ENCODE measurements around the gene FAM174C. TPM values are rescaled to one million over a fixed set of nuclear protein-coding genes. Genes with fewer than 3 reads are reported as not detected.

Gene FAM174C
- polyA plus RNA-seq: 18.5 to 30.1 TPM (median 27.6 TPM) in 3 replicates
- 16.5 TPM for polyA plus RNA-seq (2011; ENCODE audit: low read depth)
- 23.5 and 65.8 TPM in 2 replicates for polyA plus RNA-seq (2011; cell fraction: cytosol; rRNA removed)
- 16.3 and 21.3 TPM in 2 replicates for polyA plus RNA-seq (2011; cell fraction: nucleus; rRNA removed)
- 45.3 and 60.9 TPM in 2 replicates for polyA plus RNA-seq (2012; ENCODE audit: low replicate concordance)
- polyA minus RNA-seq: 7.1 to 15.1 TPM (median 8.0 TPM) in 3 replicates
- 49.3 TPM for polyA minus RNA-seq (2011; cell fraction: cytosol; rRNA and poly(A)+ RNA removed)
- 3.1 and 5.0 TPM in 2 replicates for polyA minus RNA-seq (2011; cell fraction: nucleus; rRNA and poly(A)+ RNA removed)

GRCh38 chr19:1275260-1275975 is at the start of gene FAM174C:
TSS of gene FAM174C (plus strand) at chr19:1275530. CDS start at chr19:1275550, 20 bp downstream.
- peaks cover 40% of the 10 kb centered on the region for H3K4me1 ChIP-seq (ENCODE audit: control insufficient read depth, extremely low read depth, insufficient read depth, low read length)
- H2AFZ ChIP-seq (ENCODE audit: control insufficient read depth, low read length): peak within 1 kb of the TSS; percentile 53
- no peaks in the 10 kb centered on the region for H3K9me3 ChIP-seq (ENCODE audit: control insufficient read depth, low read depth, low read length)
- DNase-seq (ENCODE audit: low read depth, low spot score) (no peak), FAIRE-seq (peak; percentile 26)
- H3K27ac ChIP-seq (ENCODE audit: control insufficient read depth, insufficient read depth, low read length): peak within 1 kb of the TSS; percentile 90
- H3K9me1 ChIP-seq (ENCODE audit: control insufficient read depth, extremely low read depth, insufficient read depth, low read length): no peaks in the 10 kb centered on the region
- H3K4me2 ChIP-seq (ENCODE audit: control insufficient read depth, extremely low read depth, insufficient read depth, low read depth, low read length): peak within 1 kb of the TSS; percentile 94
- no peaks in the 10 kb centered on the region for H3K27me3 ChIP-seq (ENCODE audit: control insufficient read depth, extremely low read depth, insufficient read depth, low read length)
- H3K4me3 ChIP-seq (ENCODE audit: control insufficient read depth in 2 of 3, extremely low read depth in 1 of 3, insufficient read depth in 2 of 3, low read depth in 1 of 3, low read length in 3 of 3): peak within 1 kb of the TSS; percentile 69 to 84 (median 80)
- H4K20me1 ChIP-seq (ENCODE audit: control insufficient read depth, extremely low read depth, insufficient read depth, low read length): peaks cover 10% of the 10 kb centered on the region
- peak in 1 of 3 experiments; percentile 6 for TF ChIP-seq CTCF (optimal IDR thresholded peaks at IDR 0.05 in 1 of 3, IDR thresholded peaks at IDR 0.05 in 1 of 3, conservative IDR thresholded peaks at IDR 0.05 in 1 of 3; ENCODE audit: extremely low read depth in 1 of 3, insufficient read depth in 2 of 3, low read length in 3 of 3)
- no peak for TF ChIP-seq EZH2 (IDR thresholded peaks at IDR 0.05; ENCODE audit: low read length)
- peak within 1 kb of the TSS; percentile 90 for H3K9ac ChIP-seq (ENCODE audit: control insufficient read depth, extremely low read depth, insufficient read depth, low read length)
- H3K79me2 ChIP-seq (ENCODE audit: control insufficient read depth, insufficient read depth, low read length): peaks cover 50% of the 10 kb centered on the region
- H3K36me3 ChIP-seq (ENCODE audit: control insufficient read depth in 2 of 2, extremely low read depth in 1 of 2, insufficient read depth in 2 of 2, low read length in 2 of 2): peaks cover 36 to 55% of the 10 kb centered on the region in 2 experiments
- dilution Hi-C loops (cut with MboI; ENCODE audit: extremely low pct_ligation_motif_present, low sequenced_read_pairs): no loop called here

- no peaks in the 10 kb centered on the region for H3K9me1 ChIP-seq (ENCODE audit: control insufficient read depth, extremely low read depth, insufficient read depth, low read length)
- no peak for FAIRE-seq
- H3K4me1 ChIP-seq (ENCODE audit: control insufficient read depth, extremely low read depth, insufficient read depth, low read length): no peaks in the 10 kb centered on the region
- H3K27me3 ChIP-seq (ENCODE audit: control insufficient read depth, extremely low read depth, insufficient read depth, low read length): no peaks in the 10 kb centered on the region
- peaks cover 20 to 21% of the 10 kb centered on the region in 2 experiments for H3K36me3 ChIP-seq (ENCODE audit: control insufficient read depth in 2 of 2, extremely low read depth in 1 of 2, insufficient read depth in 2 of 2, low read length in 2 of 2)
- dilution Hi-C loops (cut with MboI; ENCODE audit: extremely low pct_ligation_motif_present, low sequenced_read_pairs): no loop called here
- no peak overlapping the region for H3K9ac ChIP-seq (ENCODE audit: control insufficient read depth, extremely low read depth, insufficient read depth, low read length)
- no peak overlapping the region for H2AFZ ChIP-seq (ENCODE audit: control insufficient read depth, low read length)
- no peaks in the 10 kb centered on the region for H3K9me3 ChIP-seq (ENCODE audit: control insufficient read depth, low read depth, low read length)
- H3K27ac ChIP-seq (ENCODE audit: control insufficient read depth, insufficient read depth, low read length): no peak overlapping the region
- TF ChIP-seq EZH2 (IDR thresholded peaks at IDR 0.05; ENCODE audit: low read length): no peak
- TF ChIP-seq CTCF (optimal IDR thresholded peaks at IDR 0.05 in 1 of 3, IDR thresholded peaks at IDR 0.05 in 1 of 3, conservative IDR thresholded peaks at IDR 0.05 in 1 of 3; ENCODE audit: extremely low read depth in 1 of 3, insufficient read depth in 2 of 3, low read length in 3 of 3): no peak
- DNase-seq (ENCODE audit: low read depth, low spot score): no peak
- no peaks in the 10 kb centered on the region for H3K79me2 ChIP-seq (ENCODE audit: control insufficient read depth, insufficient read depth, low read length)
- no peaks in the 10 kb centered on the region for H4K20me1 ChIP-seq (ENCODE audit: control insufficient read depth, extremely low read depth, insufficient read depth, low read length)
- H3K4me3 ChIP-seq (ENCODE audit: control insufficient read depth in 2 of 3, extremely low read depth in 1 of 3, insufficient read depth in 2 of 3, low read depth in 1 of 3, low read length in 3 of 3): no peak overlapping the region
- no peak overlapping the region for H3K4me2 ChIP-seq (ENCODE audit: control insufficient read depth, extremely low read depth, insufficient read depth, low read depth, low read length)
Measured at GRCh38 chr19:1226227-1226518, 49.2 kb upstream of the FAM174C start.

Measured in keratinocyte (primary cell).